Neural progenitor cell (in vitro differentiated cells): ENCODE results near the gene TUG1.

ENCODE experiments used
- CTCF ChIP-seq: fragments of 200-600 bp; sonication (generic); IDR thresholded peaks from 2 replicates; pipeline ENCODE4 v1.5.1; 2017; ENCODE audit warnings: antibody characterized with exemption, mild to moderate bottlenecking
- EZH2 ChIP-seq: fragments of 200-600 bp; sonication (generic); IDR thresholded peaks from 2 replicates; pipeline ENCODE4 v1.6.1; 2017; ENCODE audit warnings: antibody characterized with exemption, mild to moderate bottlenecking, moderate library complexity
- EZH2phosphoT487 ChIP-seq: fragments of 200-600 bp; sonication (generic); IDR thresholded peaks from 2 replicates; pipeline ENCODE4 v1.6.1; 2017; ENCODE audit warnings: antibody characterized with exemption

GRCh38 chr22:30927806-30928205 lies 41.3 kb upstream of the TUG1 start:
- TF ChIP-seq CTCF (no peak), EZH2phosphoT487 (no peak), EZH2 (no peak)
